Measurements from ENCODE around the gene PTPRM.
"Not testable (repeated sequence)": the region's sequence is repeated elsewhere in the genome, so short reads cannot be mapped to it uniquely, and the experiment has no call there.

The PTPRM gene

DNA sequence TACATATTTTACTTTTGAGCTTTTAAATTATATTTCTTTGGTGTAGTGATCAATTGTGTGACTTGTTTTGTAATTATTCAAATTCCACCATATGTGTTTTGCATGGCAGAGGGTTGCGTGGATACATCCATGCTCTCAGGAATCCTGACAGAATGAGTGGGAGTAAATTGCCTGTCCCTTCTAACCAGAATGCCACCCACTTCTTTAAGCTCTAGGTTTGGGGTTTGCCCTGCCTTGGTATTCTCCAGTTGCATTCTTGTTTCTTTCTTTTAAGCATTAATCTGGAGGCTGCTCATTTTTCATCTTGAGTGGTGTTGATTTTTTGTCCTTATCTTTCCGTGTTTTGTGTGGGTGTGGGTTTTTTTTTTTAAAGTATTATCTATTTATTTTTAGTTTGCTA, 360.0 kb downstream of the PTPRM start:
- no peak for DNase-seq (ENCODE audit: low read depth in 2 of 2, low spot score in 1 of 2)

DNA sequence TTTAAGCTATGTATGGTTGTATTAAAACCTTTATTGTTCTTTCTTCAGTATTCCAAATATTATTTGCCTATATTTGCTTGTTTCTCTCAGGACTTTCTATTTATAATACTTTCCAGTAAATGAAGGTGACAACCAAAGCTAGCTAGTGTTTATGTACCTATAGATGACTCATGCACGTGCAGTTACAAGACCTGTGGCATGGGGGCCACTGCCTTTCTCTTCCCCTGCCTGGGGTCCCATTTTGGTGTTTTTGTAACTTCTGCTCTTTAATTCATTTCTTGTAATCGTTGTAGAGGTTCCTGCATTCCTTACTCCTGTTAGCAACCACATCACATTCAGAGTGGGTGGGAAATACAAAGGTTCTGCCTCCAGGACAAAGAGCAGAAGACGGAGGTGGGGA, 364.6 kb downstream of the PTPRM start:
- DNase-seq (ENCODE audit: low read depth in 2 of 2, low spot score in 1 of 2), result no peak

DNA sequence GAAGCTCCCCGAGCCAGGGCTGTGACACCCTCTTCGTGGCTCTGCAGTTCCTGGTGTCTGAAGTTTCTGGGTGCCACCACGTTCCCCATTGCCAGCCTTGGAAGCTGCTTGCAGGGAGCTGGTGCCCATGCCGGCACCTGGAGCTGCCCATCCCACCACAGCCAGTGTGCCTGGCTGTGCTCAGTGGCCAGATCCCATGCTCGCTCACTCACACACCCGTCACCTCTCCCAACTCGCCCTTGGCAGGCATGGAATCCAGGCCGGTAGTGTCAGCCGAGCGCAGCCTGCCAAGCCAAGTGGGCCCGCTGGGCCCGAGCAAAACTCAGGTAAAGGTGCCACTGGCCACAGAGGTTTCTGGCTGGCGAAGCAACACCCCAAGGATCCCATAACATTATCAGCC, 370.2 kb downstream of the PTPRM start:
- DNase-seq (ENCODE audit: low read depth in 2 of 2, low spot score in 1 of 2), result no peak

GRCh38 chr18:7939521-7939920, 372.4 kb downstream of the PTPRM start:
- DNase-seq (ENCODE audit: low read depth in 2 of 2, low spot score in 1 of 2), result no peak

DNA sequence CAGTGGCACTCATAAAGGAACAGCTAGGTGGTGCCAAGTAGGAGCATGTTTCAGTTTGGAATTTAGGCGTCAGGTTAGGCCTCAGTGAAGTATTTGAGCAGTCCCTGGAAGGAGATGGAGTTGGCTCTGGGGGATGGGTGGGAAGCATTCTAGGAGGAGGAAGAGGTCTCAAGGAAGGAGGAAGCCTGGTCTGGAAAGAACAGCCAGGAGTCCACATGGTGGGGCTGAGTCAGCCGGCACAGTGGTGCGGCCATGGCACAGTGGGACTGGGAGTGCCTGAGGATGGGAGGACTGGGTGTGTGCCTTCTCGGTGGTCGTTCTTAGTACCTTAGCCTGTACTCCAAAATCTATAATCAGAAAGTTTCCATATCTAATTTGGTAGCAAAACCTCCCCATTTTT, 373.3 kb downstream of the PTPRM start:
- DNase-seq (ENCODE audit: low read depth in 2 of 2, low spot score in 1 of 2), result no peak

- no peak for DNase-seq (ENCODE audit: low read depth in 2 of 2, low spot score in 1 of 2)
Measured at GRCh38 chr18:7940971-7941370, 373.9 kb downstream of the PTPRM start.

GRCh38 chr18:7941533-7941932, 374.4 kb downstream of the PTPRM start:
- no peak for DNase-seq (ENCODE audit: low read depth in 2 of 2, low spot score in 1 of 2)

DNA sequence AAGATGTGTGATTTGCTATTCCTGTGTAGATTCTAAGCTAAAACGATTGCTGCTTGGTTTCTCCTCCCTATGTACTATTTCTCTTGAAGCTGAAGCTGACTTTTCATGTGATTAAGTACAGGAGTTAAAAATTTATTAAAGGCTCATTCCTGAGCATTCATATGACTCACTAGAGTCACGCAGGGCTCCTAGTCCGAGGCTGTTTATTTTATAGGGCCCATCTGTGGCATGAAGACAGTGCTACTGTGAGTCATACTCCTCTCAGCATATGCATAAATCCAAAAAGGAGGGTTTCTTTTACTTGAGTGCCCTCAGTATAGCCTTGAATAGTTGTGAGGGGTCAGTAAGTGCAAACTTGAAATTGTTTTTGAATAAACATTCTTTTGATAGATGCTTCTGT, 378.8 kb downstream of the PTPRM start:
- DNase-seq (ENCODE audit: low read depth in 2 of 2, low spot score in 1 of 2), result no peak

GRCh38 chr18:7946734-7947377, 379.7 kb downstream of the PTPRM start:
- DNase-seq (ENCODE audit: low read depth in 2 of 2, low spot score in 1 of 2), result no peak

DNA sequence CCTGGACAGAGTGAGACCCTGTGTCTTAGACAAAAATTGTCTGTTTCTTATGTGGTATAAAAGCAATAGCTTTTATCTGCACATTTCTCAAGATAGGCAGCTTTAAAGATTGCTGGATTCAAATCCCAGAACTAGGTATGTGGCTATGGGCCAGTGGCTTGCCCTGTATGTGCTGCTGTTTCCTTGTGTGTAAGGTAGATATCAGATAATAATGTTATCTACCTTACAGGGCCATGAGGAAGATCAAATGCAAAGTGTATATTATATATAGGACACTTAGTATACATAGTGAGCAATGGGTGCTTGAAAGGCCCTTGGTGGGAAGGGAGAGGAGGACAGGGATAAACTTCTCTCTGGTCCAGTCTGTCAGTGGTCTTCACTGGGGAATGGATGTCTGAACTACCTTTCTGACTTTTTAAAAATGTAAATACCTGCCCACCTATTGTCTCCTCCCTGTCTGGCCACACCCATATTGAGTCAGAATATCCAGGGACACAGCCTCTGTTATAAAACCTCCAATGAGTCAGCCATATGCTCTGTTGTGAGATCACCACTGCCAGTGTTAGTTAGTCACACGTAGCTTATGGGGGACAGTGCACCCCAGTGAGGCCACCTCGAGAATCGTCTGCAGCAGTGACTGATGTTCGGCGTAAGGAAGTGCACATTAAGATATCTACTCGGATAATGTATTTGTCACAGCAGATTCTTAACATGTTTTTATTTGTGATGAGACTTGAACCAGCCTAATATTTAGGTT, 383.4 kb downstream of the PTPRM start:
- no peak for DNase-seq (ENCODE audit: low read depth in 2 of 2, low spot score in 1 of 2)

GRCh38 chr18:7953095-7953958, 386.2 kb downstream of the PTPRM start:
- DNase-seq (ENCODE audit: low read depth in 2 of 2, low spot score in 1 of 2), result no peak

DNA sequence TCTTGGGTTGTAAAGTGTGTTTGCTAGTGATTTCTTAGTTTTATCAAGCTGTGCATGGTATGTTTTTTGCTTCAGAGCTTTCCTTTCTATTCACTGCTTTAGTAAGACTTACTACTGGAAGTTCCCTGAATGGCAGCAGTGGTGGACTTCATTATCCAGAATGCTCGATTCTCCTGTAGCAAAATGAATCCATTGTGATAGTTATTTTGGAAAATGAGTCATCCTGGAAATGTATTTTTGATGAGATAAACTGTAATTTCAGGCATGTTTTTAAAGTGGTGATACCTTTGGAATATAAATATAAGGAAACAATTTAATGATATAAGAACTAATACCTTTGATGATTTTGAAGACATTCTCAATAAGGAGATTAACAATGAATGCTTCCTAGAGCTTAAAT, 387.1 kb downstream of the PTPRM start:
- no peak for DNase-seq (ENCODE audit: low read depth in 2 of 2, low spot score in 1 of 2)

- no peak for DNase-seq (ENCODE audit: low read depth in 2 of 2, low spot score in 1 of 2)
Measured at GRCh38 chr18:7955175-7955574, 388.1 kb downstream of the PTPRM start.

DNA sequence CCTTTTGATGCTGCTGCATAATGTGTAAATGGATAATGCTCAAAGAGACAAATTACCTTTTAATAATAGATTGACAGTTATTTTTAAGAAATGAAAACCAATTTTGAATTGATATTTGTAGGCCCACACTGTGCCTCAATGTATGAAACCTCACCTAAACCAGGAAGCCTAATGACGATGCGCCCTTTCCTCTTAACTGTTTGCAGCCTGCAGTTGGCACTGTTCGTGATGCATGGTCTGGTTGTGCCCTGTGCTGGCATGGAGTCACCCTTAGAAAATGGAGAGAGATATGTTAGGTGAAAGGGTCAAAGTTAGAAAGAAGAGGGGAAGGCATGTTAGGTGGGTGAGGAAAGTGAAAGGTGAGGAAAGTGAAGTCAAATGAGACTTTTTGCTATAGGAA, 390.2 kb downstream of the PTPRM start:
- no peak for DNase-seq (ENCODE audit: low read depth in 2 of 2, low spot score in 1 of 2)

- DNase-seq (ENCODE audit: low read depth in 2 of 2, low spot score in 1 of 2), result no peak
Measured at GRCh38 chr18:7958081-7958896, 391.2 kb downstream of the PTPRM start.

- DNase-seq (ENCODE audit: low read depth in 2 of 2, low spot score in 1 of 2), result no peak
Measured at GRCh38 chr18:7958897-7959146, 391.7 kb downstream of the PTPRM start.

DNA sequence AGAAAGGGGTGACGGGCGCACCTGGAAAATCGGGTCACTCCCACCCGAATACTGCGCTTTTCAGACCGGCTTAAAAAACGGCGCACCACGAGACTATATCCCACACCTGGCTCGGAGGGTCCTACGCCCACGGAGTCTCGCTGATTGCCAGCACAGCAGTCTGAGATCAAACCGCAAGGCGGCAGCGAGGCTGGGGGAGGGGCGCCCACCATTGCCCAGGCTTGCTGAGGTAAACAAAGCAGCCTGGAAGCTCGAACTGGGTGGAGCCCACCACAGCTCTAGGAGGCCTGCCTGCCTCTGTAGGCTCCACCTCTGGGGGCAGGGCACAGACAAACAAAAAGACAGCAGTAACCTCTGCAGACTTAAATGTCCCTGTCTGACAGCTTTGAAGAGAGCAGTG, 399.6 kb downstream of the PTPRM start:
- not testable (repeated sequence) for DNase-seq (ENCODE audit: low read depth in 2 of 2, low spot score in 1 of 2)

DNA sequence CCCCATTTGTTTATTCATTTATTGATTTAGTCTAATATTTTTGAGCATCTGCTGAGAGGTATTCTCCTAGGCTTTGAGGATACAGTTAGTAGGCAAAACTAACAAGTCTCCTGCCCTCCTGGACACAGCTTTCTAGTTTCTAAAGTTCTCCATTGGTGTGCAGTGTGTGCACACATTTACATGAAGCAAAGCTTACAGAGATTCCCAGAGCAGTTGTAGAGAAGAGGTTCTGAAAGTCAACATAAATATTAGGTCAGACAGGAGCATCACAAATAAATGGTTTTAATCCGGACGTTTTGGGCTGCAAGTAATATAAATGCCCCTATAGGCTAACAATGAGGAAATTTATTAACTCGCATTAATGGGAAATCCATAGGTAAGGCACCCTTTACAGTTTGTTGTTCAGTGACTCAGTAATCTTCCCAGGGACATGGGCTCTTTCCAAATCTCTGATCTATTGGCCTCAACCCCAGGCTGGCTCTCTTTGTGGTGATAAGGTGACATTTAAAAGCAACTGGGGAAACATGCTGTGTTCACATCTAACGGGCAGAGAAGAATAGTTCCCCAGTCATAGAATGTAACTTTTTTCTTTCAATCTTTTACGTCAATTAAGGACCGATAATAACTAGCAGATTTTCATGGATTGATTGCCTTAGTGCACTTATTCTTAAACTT, 407.2 kb downstream of the PTPRM start:
- DNase-seq (ENCODE audit: low read depth in 2 of 2, low spot score in 1 of 2), result no peak

GRCh38 chr18:7977897-7978296, 410.8 kb downstream of the PTPRM start:
- no peak for DNase-seq (ENCODE audit: low read depth in 2 of 2, low spot score in 1 of 2)

- DNase-seq (ENCODE audit: low read depth in 2 of 2, low spot score in 1 of 2), result no peak
Measured at GRCh38 chr18:7978834-7979233, 411.7 kb downstream of the PTPRM start.

DNA sequence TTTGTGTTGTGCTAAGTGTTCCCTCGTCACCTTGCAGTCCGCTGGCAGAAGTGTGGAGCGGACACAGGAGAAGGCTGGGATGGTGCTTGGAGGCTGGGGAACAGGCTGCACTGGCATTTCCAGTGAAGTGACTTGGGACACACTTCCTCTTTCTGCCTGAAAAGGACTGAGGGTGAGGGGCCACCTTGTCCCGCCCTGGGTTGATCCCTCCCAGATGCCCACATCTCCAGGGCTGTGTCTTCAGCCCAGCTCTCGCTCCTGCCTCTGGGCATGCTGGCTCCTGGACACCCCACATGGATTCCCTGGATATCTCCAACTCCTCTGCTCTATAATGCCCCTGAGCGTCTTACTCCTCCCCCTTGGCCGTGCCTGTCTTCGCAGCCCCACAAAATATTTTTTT, 412.6 kb downstream of the PTPRM start:
- no peak for DNase-seq (ENCODE audit: low read depth in 2 of 2, low spot score in 1 of 2)

Data from stimulated activated CD8-positive, alpha-beta memory T cell treated with anti-CD3 and anti-CD28 coated beads, Interleukin-4, amount 100 ng/mL, for 4 hours (primary cell).